NB4 (cell line): Measurements from ENCODE around the gene ARIH2.
"Not testable (repeated sequence)": the region's sequence is repeated elsewhere in the genome, so short reads cannot be mapped to it uniquely, and the experiment has no call there.

Source experiments
- DNase-seq: peaks from one replicate; pipeline ENCODE4 v3.0.0; 2010; ENCODE audit warnings: low read depth
- H3K4me3 ChIP-seq: one replicate; pipeline ENCODE4 v1.5.1; 2011; ENCODE audit warnings: mild to moderate bottlenecking, low read depth, low read length, moderate library complexity
- MAX ChIP-seq: IDR thresholded peaks from 2 replicates; pipeline ENCODE4 v1.6.1; 2011; ENCODE audit warnings: low read depth, low read length
- MYC ChIP-seq: IDR thresholded peaks from 2 replicates; pipeline ENCODE4 v1.6.1; 2011; ENCODE audit warnings: low read depth, low read length
- POLR2A ChIP-seq: IDR thresholded peaks from 2 replicates; pipeline ENCODE4 v1.6.1; 2011; ENCODE audit warnings: mild to moderate bottlenecking; ENCODE audit not compliant: insufficient read length; ENCODE audit errors: extremely low read depth
- TF ChIP-seq, protein P1 (sequence below): IDR thresholded peaks from one replicate; pipeline ENCODE4 v1.5.1; 2012; ENCODE audit warnings: low read depth, low read length

ARIH2 gene

GRCh38 chr3:49005998-49006397 lies 87.4 kb downstream of the ARIH2 start:
- no peak for TF ChIP-seq MYC
- TF ChIP-seq POLR2A = no peak
- TF ChIP-seq, protein P1, sequence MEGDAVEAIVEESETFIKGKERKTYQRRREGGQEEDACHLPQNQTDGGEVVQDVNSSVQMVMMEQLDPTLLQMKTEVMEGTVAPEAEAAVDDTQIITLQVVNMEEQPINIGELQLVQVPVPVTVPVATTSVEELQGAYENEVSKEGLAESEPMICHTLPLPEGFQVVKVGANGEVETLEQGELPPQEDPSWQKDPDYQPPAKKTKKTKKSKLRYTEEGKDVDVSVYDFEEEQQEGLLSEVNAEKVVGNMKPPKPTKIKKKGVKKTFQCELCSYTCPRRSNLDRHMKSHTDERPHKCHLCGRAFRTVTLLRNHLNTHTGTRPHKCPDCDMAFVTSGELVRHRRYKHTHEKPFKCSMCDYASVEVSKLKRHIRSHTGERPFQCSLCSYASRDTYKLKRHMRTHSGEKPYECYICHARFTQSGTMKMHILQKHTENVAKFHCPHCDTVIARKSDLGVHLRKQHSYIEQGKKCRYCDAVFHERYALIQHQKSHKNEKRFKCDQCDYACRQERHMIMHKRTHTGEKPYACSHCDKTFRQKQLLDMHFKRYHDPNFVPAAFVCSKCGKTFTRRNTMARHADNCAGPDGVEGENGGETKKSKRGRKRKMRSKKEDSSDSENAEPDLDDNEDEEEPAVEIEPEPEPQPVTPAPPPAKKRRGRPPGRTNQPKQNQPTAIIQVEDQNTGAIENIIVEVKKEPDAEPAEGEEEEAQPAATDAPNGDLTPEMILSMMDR = no peak
- no peak for TF ChIP-seq MAX
- no peak overlapping the region for H3K4me3 ChIP-seq

DNA sequence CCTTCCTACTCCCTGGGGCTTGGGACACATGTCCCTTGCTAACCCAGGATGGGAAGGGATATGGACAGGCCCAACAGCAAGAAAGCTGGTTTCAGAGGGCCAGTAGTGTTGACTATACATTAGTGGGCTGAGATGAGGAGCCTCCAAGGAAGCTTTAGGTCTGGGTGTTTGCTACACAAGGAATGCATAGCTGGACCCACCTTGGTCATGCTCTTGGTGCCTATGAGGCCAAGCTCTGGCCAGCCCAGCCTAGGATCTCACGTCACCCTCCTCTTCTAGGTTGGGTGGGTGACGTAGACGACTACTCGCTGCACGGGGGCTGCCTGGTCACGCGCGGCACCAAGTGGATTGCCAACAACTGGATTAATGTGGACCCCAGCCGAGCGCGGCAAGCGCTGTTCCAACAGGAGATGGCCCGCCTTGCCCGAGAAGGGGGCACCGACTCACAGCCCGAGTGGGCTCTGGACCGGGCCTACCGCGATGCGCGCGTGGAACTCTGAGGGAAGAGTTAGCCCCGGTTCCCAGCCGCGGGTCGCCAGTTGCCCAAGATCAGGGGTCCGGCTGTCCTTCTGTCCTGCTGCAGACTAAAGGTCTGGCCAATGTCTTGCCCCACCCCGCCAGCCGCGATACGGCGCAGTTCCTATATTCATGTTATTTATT lies 87.9 kb downstream of the ARIH2 start:
- TF ChIP-seq, protein P1 = no peak
- TF ChIP-seq POLR2A (no peak), MYC (no peak), MAX (no peak)
- peak; percentile 19 for DNase-seq
- peak overlapping the region; percentile 80 for H3K4me3 ChIP-seq

More at GRCh38 chr3:49005998-49006397, 87.4 kb downstream of the ARIH2 start:
- DNase-seq = no peak

DNA sequence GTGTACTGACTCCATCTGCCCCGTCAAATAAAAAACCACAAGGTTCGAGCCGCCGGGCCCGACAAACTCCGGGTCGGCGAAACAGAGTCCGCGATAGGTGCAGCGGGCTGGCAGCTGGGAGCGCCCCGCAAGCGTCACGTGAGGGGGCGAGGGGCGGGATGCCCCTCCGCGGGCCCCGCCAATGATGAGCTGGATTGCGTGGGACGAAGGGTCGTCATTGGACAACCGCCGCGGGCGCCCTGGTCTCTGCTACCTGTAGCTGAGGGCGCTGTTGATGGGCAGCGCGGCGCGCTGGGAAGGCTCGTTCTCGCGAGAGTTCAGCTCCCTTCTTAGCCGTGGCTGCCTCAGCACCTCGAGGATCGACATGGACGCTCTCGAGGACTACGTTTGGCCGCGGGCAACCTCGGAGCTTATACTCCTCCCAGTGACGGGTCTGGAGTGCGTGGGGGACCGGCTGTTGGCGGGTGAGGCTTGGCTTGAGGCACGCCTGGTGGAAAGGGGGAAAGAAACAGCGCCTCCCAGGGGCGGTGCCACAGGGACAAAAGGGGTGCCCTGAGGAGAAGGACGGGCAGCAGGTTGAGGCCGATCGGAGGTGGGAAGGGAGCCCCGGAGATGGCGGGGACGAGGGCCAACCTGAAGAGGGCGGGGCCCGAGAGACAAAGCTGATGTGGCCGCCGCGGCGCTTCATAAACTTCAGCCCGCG lies 88.6 kb downstream of the ARIH2 start, which contains the start of gene WDR6:
Gene WDR6 (plus strand): TSS at position 324 of the 703 bp plus-strand sequence. CDS start 41 bp downstream, at position 365.
- peak; percentile 98 for DNase-seq
- peak within 1 kb of the TSS; percentile 80 for H3K4me3 ChIP-seq
- TF ChIP-seq, protein P1 = no peak
- TF ChIP-seq POLR2A = peak; percentile 89
- TF ChIP-seq MAX = peak; percentile 85
- no peak; the same call in 1 of the 2 replicates for TF ChIP-seq MYC

GRCh38 chr3:49007771-49008528 lies 89.3 kb downstream of the ARIH2 start:
- TF ChIP-seq MAX = no peak
- TF ChIP-seq POLR2A = no peak
- no peak for TF ChIP-seq MYC
- TF ChIP-seq, protein P1 = no peak
- DNase-seq = peak; percentile 87
- H3K4me3 ChIP-seq = peak overlapping the region; percentile 80

GRCh38 chr3:49008627-49009026 lies 90.0 kb downstream of the ARIH2 start:
- peak overlapping the region; percentile 55 for H3K4me3 ChIP-seq
- DNase-seq = not testable (repeated sequence)

DNA sequence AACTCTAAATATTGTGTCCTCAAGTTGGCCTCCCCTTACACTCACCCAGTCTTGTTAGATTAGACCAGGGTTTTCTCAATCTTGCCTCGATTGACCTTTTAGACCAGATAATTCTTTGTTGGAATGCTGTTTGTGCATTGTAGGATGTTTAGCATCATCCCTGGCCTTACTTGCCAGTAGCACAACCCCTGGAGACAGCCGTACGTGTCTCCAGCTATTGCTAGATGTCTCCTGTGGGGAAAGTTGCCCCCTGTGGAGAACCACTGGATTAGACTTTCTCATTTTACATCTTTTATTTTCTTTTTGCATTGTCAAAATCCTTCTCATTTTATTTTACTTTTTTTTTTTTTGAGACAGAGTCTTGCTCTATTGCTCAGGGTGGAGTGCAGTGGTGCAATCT lies 90.8 kb downstream of the ARIH2 start:
- TF ChIP-seq MAX = no peak
- TF ChIP-seq, protein P1 = no peak
- no peak for TF ChIP-seq MYC
- no peak for TF ChIP-seq POLR2A
- no peak overlapping the region for H3K4me3 ChIP-seq
- DNase-seq = no peak
